ENCODE data around the gene WDR45B.

GRCh38 chr17:82658796-82659452 lies 10.7 kb upstream of the WDR45B start:
- TF ChIP-seq CTCF (IDR thresholded peaks at IDR 0.05; ENCODE audit: extremely low read depth in 1 of 2, insufficient read depth in 1 of 2, low read depth in 1 of 2, low read length in 2 of 2), result no peak
- TF ChIP-seq POLR2A (IDR thresholded peaks at IDR 0.05; ENCODE audit: low read depth, low read length), result no peak
- no peak for TF ChIP-seq MAX (IDR thresholded peaks at IDR 0.05; ENCODE audit: insufficient read depth, insufficient read length)
- no peak for TF ChIP-seq EZH2 (IDR thresholded peaks at IDR 0.05; ENCODE audit: borderline replicate concordance, low read depth, low read length, severe bottlenecking)
- TF ChIP-seq POLR2AphosphoS5 (IDR thresholded peaks at IDR 0.05; ENCODE audit: insufficient read depth, low read depth, low read length), result no peak
